Measurements from ENCODE around the gene C1orf74. TPM values are rescaled to one million over a fixed set of nuclear protein-coding genes. Genes with fewer than 3 reads are reported as not detected.

Gene C1orf74
- total and polyA plus RNA-seq, 2 donors (not counting 3 experiments of a cell fraction or from before 2014, with no cell fraction given): 2.4 to 3.0 TPM

DNA sequence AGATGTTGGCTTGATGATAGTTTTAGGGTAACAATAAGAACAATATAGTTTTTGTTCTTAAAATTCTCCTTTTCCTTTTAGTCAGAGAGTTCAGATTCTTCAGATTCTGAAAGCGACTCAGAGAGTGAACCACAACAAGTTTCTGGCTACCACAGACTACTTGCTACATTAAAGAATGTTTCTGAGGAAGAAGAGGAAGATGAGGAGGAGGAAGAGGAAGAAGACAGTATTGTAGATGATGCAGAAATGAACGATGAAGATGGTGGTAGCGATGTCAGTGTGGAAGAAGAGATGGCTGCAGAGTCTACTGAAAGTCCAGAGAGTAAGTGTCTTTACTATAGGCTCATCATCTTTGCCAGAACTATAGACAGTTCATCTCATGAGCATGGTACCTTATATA is 46.4 kb upstream of the C1orf74 start:
- TF ChIP-seq FOS (IDR thresholded peaks at IDR 0.05; ENCODE audit: borderline replicate concordance, insufficient read depth, low read length): no peak
- TF ChIP-seq POLR2A (IDR thresholded peaks at IDR 0.05; ENCODE audit: low read depth, low read length): no peak
- TF ChIP-seq, protein P1, sequence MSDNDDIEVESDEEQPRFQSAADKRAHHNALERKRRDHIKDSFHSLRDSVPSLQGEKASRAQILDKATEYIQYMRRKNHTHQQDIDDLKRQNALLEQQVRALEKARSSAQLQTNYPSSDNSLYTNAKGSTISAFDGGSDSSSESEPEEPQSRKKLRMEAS (IDR thresholded peaks at IDR 0.05; ENCODE audit: insufficient read depth, insufficient read length): no peak
- TF ChIP-seq MYC (IDR thresholded peaks at IDR 0.05; ENCODE audit: low read depth, low read length): no peak
- no peak for TF ChIP-seq POLR2AphosphoS5 (IDR thresholded peaks at IDR 0.05; ENCODE audit: insufficient read depth, low read depth, low read length)
- TF ChIP-seq, protein P2, sequence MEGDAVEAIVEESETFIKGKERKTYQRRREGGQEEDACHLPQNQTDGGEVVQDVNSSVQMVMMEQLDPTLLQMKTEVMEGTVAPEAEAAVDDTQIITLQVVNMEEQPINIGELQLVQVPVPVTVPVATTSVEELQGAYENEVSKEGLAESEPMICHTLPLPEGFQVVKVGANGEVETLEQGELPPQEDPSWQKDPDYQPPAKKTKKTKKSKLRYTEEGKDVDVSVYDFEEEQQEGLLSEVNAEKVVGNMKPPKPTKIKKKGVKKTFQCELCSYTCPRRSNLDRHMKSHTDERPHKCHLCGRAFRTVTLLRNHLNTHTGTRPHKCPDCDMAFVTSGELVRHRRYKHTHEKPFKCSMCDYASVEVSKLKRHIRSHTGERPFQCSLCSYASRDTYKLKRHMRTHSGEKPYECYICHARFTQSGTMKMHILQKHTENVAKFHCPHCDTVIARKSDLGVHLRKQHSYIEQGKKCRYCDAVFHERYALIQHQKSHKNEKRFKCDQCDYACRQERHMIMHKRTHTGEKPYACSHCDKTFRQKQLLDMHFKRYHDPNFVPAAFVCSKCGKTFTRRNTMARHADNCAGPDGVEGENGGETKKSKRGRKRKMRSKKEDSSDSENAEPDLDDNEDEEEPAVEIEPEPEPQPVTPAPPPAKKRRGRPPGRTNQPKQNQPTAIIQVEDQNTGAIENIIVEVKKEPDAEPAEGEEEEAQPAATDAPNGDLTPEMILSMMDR (IDR thresholded peaks at IDR 0.05; ENCODE audit: extremely low read depth in 1 of 2, insufficient read depth in 1 of 2, low read depth in 1 of 2, low read length in 2 of 2): no peak
- no peak for TF ChIP-seq EZH2 (IDR thresholded peaks at IDR 0.05; ENCODE audit: borderline replicate concordance, low read depth, low read length, severe bottlenecking)
- TF ChIP-seq JUN (IDR thresholded peaks at IDR 0.05; ENCODE audit: borderline replicate concordance, insufficient read depth, insufficient read length, low read depth): no peak
- dilution Hi-C loops (cut with MboI; ENCODE audit: extremely low pct_ligation_motif_present, low sequenced_read_pairs) (loop anchor here (25.0 kb wide), 1 partner anchor 532 kb away; no protein-coding TSS in a partner anchor), intact Hi-C loops (cut with micrococcal nuclease) (no loop called here)
- DNase-seq (ENCODE audit: low read depth, low spot score): no peak
- no peak overlapping the region for H3K4me3 ChIP-seq (replicated peaks in 1 of 3; ENCODE audit: insufficient read depth in 1 of 3, low read depth in 1 of 3, low read length in 3 of 3)
- peaks cover 43% of the 10 kb centered on the region for H3K4me1 ChIP-seq (ENCODE audit: control insufficient read depth, extremely low read depth, insufficient read depth, low read length)
- POLR2A ChIA-PET: no interaction called here
- peak overlapping the region; percentile 59 for H3K27ac ChIP-seq (ENCODE audit: insufficient read depth, low read depth, low read length)
- CTCF ChIA-PET: interaction anchor here (1.1 kb wide), 2 partner anchors 8 to 15 kb away, joined by 3 to 5 read pairs; no protein-coding TSS in a partner anchor
- peaks cover 8 to 14% of the 10 kb centered on the region in 2 experiments for H3K36me3 ChIP-seq (ENCODE audit: control insufficient read depth in 2 of 2, extremely low read depth in 1 of 2, insufficient read depth in 2 of 2, low read length in 2 of 2)
- FAIRE-seq: no peak
- H3K9ac ChIP-seq (replicated peaks; ENCODE audit: extremely low read depth, insufficient read depth, low read length): no peak overlapping the region
- BruUV-seq (replicated peaks): no TSS peak
- no peaks in the 10 kb centered on the region for H4K20me1 ChIP-seq (replicated peaks; ENCODE audit: control insufficient read depth, extremely low read depth, insufficient read depth, low read length)
- no peaks in the 10 kb centered on the region for H3K9me3 ChIP-seq (replicated peaks; ENCODE audit: control insufficient read depth, insufficient read depth, low read length)
- H3K4me2 ChIP-seq (ENCODE audit: insufficient read depth, low read length): peak overlapping the region; percentile 45
- H2AFZ ChIP-seq (ENCODE audit: low read depth, low read length): no peak overlapping the region
- peaks cover 14% of the 10 kb centered on the region for H3K79me2 ChIP-seq (ENCODE audit: control insufficient read depth, insufficient read depth, low read length)
- no peaks in the 10 kb centered on the region for H3K27me3 ChIP-seq (ENCODE audit: control insufficient read depth in 2 of 2, insufficient read depth in 2 of 2, low read length in 2 of 2)
- no peaks in the 10 kb centered on the region for H3K9me1 ChIP-seq (replicated peaks; ENCODE audit: control insufficient read depth, extremely low read depth, insufficient read depth, low read length)
